ENCODE data around the gene CALCR. TPM values are rescaled to one million over a fixed set of nuclear protein-coding genes. Genes with fewer than 3 reads are reported as not detected.
A peak's percentile ranks its signal among the peaks of the same experiment; 100 is the strongest.

CALCR gene
- total RNA-seq, 2 experiments from 2014 or later = not detected

DNA sequence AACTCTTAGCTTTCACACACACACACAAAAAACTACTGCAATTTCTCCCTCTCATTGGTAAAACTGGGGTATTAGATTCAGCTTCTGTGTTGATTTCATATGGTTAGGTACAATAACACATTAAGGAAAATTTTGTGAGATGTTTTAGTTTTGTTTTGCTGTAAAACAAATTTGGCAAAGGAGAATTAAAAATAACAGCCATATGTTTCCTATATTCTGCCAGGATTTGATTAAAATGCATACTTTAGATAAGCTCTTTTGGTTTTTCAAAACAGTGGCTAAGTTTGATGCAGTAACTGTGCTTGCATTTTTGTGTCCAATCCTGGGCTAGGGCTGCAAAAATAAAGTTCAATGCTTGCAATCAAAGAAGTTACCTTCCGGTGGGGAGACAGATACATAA lies 126.3 kb downstream of the CALCR start:
- no peak overlapping the region for H3K4me2 ChIP-seq (ENCODE audit: low read length)
- H3K27ac ChIP-seq (ENCODE audit: low read depth, low read length, poor library complexity, severe bottlenecking) = no peak overlapping the region
- no peaks in the 10 kb centered on the region for H3K4me1 ChIP-seq (ENCODE audit: insufficient read depth, low read length, poor library complexity, severe bottlenecking)
- H3K4me3 ChIP-seq (ENCODE audit: low read depth, low read length, poor library complexity, severe bottlenecking) = no peak overlapping the region
- no peaks in the 10 kb centered on the region for H3K36me3 ChIP-seq (ENCODE audit: insufficient read depth, low read length)
- BruUV-seq (replicated peaks) = no TSS peak
- ChIA-PET CTCF (ENCODE audit: unreplicated experiment) (no interaction called here), POLR2A (interaction anchor here (0.6 to 1.2 kb wide), 3 partner anchors 17 to 812 kb away, joined by 3 to 4 read pairs (median 3); no protein-coding TSS in a partner anchor)
- intact Hi-C loops (cut with micrococcal nuclease; ENCODE audit: unreplicated experiment) = no loop called here
- H4K20me1 ChIP-seq (ENCODE audit: insufficient read depth, low read length) = no peaks in the 10 kb centered on the region
- H3K9me2 ChIP-seq (ENCODE audit: insufficient read depth, low read length) = no peaks in the 10 kb centered on the region
- TF ChIP-seq EZH2phosphoT487 (IDR thresholded peaks at IDR 0.05; ENCODE audit: borderline replicate concordance, low read depth, low read length) = no peak
- TF ChIP-seq, protein P1, sequence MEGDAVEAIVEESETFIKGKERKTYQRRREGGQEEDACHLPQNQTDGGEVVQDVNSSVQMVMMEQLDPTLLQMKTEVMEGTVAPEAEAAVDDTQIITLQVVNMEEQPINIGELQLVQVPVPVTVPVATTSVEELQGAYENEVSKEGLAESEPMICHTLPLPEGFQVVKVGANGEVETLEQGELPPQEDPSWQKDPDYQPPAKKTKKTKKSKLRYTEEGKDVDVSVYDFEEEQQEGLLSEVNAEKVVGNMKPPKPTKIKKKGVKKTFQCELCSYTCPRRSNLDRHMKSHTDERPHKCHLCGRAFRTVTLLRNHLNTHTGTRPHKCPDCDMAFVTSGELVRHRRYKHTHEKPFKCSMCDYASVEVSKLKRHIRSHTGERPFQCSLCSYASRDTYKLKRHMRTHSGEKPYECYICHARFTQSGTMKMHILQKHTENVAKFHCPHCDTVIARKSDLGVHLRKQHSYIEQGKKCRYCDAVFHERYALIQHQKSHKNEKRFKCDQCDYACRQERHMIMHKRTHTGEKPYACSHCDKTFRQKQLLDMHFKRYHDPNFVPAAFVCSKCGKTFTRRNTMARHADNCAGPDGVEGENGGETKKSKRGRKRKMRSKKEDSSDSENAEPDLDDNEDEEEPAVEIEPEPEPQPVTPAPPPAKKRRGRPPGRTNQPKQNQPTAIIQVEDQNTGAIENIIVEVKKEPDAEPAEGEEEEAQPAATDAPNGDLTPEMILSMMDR (conservative IDR thresholded peaks at IDR 0.05; ENCODE audit: low read length) = no peak
- no peak overlapping the region for H2AFZ ChIP-seq (ENCODE audit: low read length)
- no peaks in the 10 kb centered on the region for H3K79me2 ChIP-seq (ENCODE audit: insufficient read depth, low read depth, low read length)
- DNase-seq (ENCODE audit: low spot score) = no peak
- H3K9me3 ChIP-seq (ENCODE audit: low read length) = no peaks in the 10 kb centered on the region

GRCh38 chr7:93447509-93447908 lies 127.0 kb downstream of the CALCR start:
- no peaks in the 10 kb centered on the region for H3K4me1 ChIP-seq (ENCODE audit: insufficient read depth, low read length, poor library complexity, severe bottlenecking)
- H3K9me2 ChIP-seq (ENCODE audit: insufficient read depth, low read length) = no peaks in the 10 kb centered on the region
- intact Hi-C loops (cut with micrococcal nuclease; ENCODE audit: unreplicated experiment) = no loop called here
- no peak overlapping the region for H3K4me2 ChIP-seq (ENCODE audit: low read length)
- POLR2A ChIA-PET = interaction anchor here (1.2 kb wide), 1 partner anchor 17 kb away, joined by 4 read pairs; no protein-coding TSS in a partner anchor
- DNase-seq (ENCODE audit: low spot score) = no peak
- H3K4me3 ChIP-seq (ENCODE audit: low read depth, low read length, poor library complexity, severe bottlenecking) = no peak overlapping the region
- no peak overlapping the region for H3K27ac ChIP-seq (ENCODE audit: low read depth, low read length, poor library complexity, severe bottlenecking)
- no peaks in the 10 kb centered on the region for H3K79me2 ChIP-seq (ENCODE audit: insufficient read depth, low read depth, low read length)
- BruUV-seq (replicated peaks) = no TSS peak
- TF ChIP-seq EZH2phosphoT487 (IDR thresholded peaks at IDR 0.05; ENCODE audit: borderline replicate concordance, low read depth, low read length) = no peak
- TF ChIP-seq, protein P1 (conservative IDR thresholded peaks at IDR 0.05; ENCODE audit: low read length) = no peak
- H2AFZ ChIP-seq (ENCODE audit: low read length) = no peak overlapping the region
- H3K9me3 ChIP-seq (ENCODE audit: low read length) = no peaks in the 10 kb centered on the region
- no peaks in the 10 kb centered on the region for H3K36me3 ChIP-seq (ENCODE audit: insufficient read depth, low read length)
- CTCF ChIA-PET (ENCODE audit: unreplicated experiment) = no interaction called here
- H4K20me1 ChIP-seq (ENCODE audit: insufficient read depth, low read length) = no peaks in the 10 kb centered on the region

- ChIA-PET CTCF (ENCODE audit: unreplicated experiment) (no interaction called here), POLR2A (interaction anchor here (1.4 kb wide), 1 partner anchor 11 kb away, joined by 3 read pairs; no protein-coding TSS in a partner anchor)
- DNase-seq (ENCODE audit: low spot score) = peak; percentile 48
- H3K36me3 ChIP-seq (ENCODE audit: insufficient read depth, low read length) = no peaks in the 10 kb centered on the region
- intact Hi-C loops (cut with micrococcal nuclease; ENCODE audit: unreplicated experiment) = no loop called here
- H3K4me2 ChIP-seq (ENCODE audit: low read length) = no peak overlapping the region
- no peaks in the 10 kb centered on the region for H4K20me1 ChIP-seq (ENCODE audit: insufficient read depth, low read length)
- no peak overlapping the region for H2AFZ ChIP-seq (ENCODE audit: low read length)
- TF ChIP-seq EZH2phosphoT487 (IDR thresholded peaks at IDR 0.05; ENCODE audit: borderline replicate concordance, low read depth, low read length) = no peak
- TF ChIP-seq, protein P1 (conservative IDR thresholded peaks at IDR 0.05; ENCODE audit: low read length) = peak; percentile 82
- H3K27ac ChIP-seq (ENCODE audit: low read depth, low read length, poor library complexity, severe bottlenecking) = no peak overlapping the region
- no TSS peak for BruUV-seq (replicated peaks)
- no peaks in the 10 kb centered on the region for H3K9me3 ChIP-seq (ENCODE audit: low read length)
- no peaks in the 10 kb centered on the region for H3K9me2 ChIP-seq (ENCODE audit: insufficient read depth, low read length)
- H3K4me1 ChIP-seq (ENCODE audit: insufficient read depth, low read length, poor library complexity, severe bottlenecking) = no peaks in the 10 kb centered on the region
- H3K79me2 ChIP-seq (ENCODE audit: insufficient read depth, low read depth, low read length) = no peaks in the 10 kb centered on the region
- no peak overlapping the region for H3K4me3 ChIP-seq (ENCODE audit: low read depth, low read length, poor library complexity, severe bottlenecking)
Observed at GRCh38 chr7:93442478-93443224, 131.9 kb downstream of the CALCR start.
